22Rv1 (cell line): Measurements from ENCODE around the gene SCAMP2.

Experiments
- ZFX ChIP-seq: fragments of 450-650 bp; IDR thresholded peaks from 2 replicates; pipeline ENCODE4 v1.6.1; 2017; ENCODE audit warnings: antibody characterized with exemption, borderline replicate concordance
- TF ChIP-seq, protein P1 (sequence below): fragments of 450-650 bp; IDR thresholded peaks from 2 replicates; pipeline ENCODE4 v1.5.1; 2017; ENCODE audit warnings: mild to moderate bottlenecking

DNA sequence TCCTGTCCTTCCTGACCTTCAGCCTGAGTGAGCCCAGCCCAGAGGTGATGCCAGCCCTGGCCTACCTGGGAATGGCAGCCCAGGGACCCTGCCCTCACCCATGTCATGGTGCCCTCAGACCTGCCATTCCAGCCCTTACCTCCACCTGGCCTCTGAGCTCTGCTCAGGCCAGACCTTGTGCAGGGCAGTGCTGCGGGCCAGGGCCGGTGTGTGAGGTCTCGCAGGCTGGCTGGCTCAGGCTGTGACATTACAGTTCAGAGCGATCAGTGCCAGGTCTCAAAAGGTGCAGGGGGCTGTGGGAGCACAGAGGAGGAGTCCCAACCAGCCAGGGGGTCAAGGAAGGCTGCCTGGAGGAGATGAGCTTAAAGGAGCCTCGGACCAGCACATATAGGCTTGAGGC is 53.1 kb downstream of the SCAMP2 start:
- TF ChIP-seq, protein P1, sequence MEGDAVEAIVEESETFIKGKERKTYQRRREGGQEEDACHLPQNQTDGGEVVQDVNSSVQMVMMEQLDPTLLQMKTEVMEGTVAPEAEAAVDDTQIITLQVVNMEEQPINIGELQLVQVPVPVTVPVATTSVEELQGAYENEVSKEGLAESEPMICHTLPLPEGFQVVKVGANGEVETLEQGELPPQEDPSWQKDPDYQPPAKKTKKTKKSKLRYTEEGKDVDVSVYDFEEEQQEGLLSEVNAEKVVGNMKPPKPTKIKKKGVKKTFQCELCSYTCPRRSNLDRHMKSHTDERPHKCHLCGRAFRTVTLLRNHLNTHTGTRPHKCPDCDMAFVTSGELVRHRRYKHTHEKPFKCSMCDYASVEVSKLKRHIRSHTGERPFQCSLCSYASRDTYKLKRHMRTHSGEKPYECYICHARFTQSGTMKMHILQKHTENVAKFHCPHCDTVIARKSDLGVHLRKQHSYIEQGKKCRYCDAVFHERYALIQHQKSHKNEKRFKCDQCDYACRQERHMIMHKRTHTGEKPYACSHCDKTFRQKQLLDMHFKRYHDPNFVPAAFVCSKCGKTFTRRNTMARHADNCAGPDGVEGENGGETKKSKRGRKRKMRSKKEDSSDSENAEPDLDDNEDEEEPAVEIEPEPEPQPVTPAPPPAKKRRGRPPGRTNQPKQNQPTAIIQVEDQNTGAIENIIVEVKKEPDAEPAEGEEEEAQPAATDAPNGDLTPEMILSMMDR, result no peak
- no peak for TF ChIP-seq ZFX
